AG09319 (cell line): ENCODE results near the gene NLRP4.

Experiments used
- DNase-seq: peaks from one replicate; pipeline ENCODE4 v3.0.0-alpha.2; 2010; ENCODE audit warnings: low read depth; ENCODE audit errors: extremely low read depth
- CTCF ChIP-seq: IDR thresholded peaks from 2 replicates; pipeline ENCODE4 v1.5.1; 2011; ENCODE audit warnings: low read depth, mild to moderate bottlenecking, inconsistent platforms, low read length, moderate library complexity

The NLRP4 gene

GRCh38 chr19:55836340-55836739 is at the start of gene NLRP4:
NLRP4 (plus strand) TSS chr19:55836540; CDS start chr19:55852081, 15,541 bp downstream.
- TF ChIP-seq CTCF: no peak

GRCh38 chr19:55795021-55795420 is 41.3 kb upstream of the NLRP4 start:
- no peak for DNase-seq
- no peak for TF ChIP-seq CTCF

More at GRCh38 chr19:55836340-55836739, at the start of gene NLRP4:
- DNase-seq: no peak

- no peak for TF ChIP-seq CTCF
- no peak for DNase-seq
Measured at GRCh38 chr19:55801416-55801815, 34.9 kb upstream of the NLRP4 start.

GRCh38 chr19:55802281-55802680 is 34.1 kb upstream of the NLRP4 start:
- DNase-seq: no peak
- TF ChIP-seq CTCF: no peak

GRCh38 chr19:55809381-55810058 is 26.8 kb upstream of the NLRP4 start:
- TF ChIP-seq CTCF: no peak
- no peak for DNase-seq

- no peak for DNase-seq
- no peak for TF ChIP-seq CTCF
Measured at GRCh38 chr19:55811340-55811739, 25.0 kb upstream of the NLRP4 start.

GRCh38 chr19:55812449-55812848 is 23.9 kb upstream of the NLRP4 start:
- TF ChIP-seq CTCF: no peak
- DNase-seq: no peak
